GM19463 (cell line): ENCODE results near the gene SPATA17.

Experiments
- ATAC-seq: cut with Tn5 transposase; IDR thresholded peaks from one replicate; pipeline ENCODE4 v1.9.1; 2021; ENCODE audit warnings: mild to moderate bottlenecking, moderate library complexity; ENCODE audit not compliant: unreplicated experiment

Gene SPATA17

DNA sequence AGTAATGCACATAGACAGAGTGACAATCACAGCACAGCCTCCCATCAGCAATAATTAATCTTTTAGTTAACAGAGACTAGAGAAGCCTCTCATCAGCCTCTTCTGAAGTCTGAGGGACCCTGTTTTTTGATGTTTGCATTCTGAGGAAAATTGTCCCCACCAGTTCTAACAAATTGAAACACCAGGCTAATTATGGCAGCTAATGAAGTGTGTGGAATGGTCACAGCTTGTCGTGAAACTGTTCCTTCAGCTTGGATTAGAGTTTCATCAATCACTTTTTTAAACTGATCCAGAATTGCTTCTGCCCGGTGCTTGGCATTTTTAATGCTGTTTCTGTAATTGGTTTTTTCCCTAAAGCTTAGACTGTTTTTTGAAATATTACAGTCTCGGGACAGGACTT, 208.0 kb downstream of the SPATA17 start:
- ATAC-seq: no peak

GRCh38 chr1:217846733-217847132, 215.6 kb downstream of the SPATA17 start:
- ATAC-seq: no peak

DNA sequence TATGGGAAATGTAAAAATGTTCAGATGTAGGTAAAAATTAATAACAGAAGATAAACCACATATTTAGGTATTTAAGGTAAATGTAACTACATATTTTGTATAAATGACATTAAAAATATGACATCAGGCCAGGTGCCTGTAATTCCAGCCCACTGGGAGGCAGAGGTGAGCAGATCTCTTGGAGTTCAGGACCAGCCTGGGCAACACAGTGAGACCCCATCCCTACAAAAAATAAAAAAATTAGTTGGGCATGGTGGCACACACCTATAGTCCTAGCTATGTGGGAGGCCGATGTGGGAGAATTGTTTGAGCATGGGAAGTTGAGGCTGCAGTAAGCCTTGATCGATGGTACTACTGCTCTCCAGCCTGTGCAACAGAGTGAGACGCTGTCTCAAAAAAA, 216.5 kb downstream of the SPATA17 start:
- no peak for ATAC-seq

- ATAC-seq: no peak
Measured at GRCh38 chr1:217856342-217857034, 225.3 kb downstream of the SPATA17 start.

DNA sequence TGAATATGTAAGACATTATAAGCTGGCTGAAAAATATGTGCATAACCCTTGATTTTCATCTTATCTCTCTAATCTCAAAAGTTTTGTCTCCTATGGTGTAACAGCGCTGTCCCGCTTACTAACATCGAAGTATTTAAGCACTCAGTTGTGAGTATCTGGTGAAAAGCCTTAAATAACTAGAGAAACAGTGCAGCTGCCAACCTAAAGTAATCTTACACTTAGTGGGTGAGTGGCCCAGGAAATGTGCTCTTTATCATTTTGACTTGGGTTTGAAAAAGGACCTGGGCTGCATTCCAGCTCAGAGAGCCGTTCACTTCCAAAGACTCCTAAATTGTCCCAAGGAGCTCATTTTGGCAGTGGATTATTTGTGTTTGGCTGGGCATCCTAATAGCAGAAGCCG, 225.9 kb downstream of the SPATA17 start:
- ATAC-seq: no peak

DNA sequence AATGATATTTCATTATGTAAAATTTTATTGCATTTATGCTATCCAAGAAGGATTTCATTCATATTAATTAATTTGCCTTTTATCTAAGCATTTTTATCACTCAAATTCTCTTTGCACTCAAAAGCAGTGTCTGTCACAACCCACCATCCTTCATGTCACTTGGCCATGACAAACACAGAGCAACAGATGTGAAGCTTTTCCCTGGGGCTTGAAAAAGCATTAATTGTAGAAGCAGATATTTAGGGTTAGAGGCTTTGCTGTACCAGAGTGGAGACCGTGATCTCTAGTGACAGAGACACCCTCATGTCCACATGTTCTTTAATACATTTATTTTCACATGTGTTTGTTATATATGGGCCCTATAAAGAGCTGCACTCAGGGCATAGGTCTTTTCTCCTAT, 230.5 kb downstream of the SPATA17 start:
- no peak for ATAC-seq

GRCh38 chr1:217867446-217867995, 236.4 kb downstream of the SPATA17 start:
- no peak for ATAC-seq

DNA sequence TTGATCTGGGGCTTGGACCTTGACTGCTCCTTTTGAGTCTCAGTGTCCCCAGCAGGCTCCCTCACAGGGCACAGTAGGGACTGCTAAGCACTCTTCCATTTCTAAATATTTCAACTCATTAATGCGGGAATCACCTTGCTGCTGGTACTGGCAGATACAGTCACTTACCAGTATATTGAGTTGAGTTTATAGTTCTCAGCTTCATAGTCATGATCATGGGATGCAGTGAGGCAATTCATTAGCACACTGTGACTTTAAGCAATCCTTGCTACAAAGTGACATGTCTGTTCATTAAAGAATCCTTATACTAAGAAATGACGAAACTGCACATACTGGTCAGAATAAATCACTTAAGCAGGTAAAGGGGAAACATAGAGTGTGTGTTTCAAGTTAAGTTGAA, 240.8 kb downstream of the SPATA17 start:
- ATAC-seq: no peak

DNA sequence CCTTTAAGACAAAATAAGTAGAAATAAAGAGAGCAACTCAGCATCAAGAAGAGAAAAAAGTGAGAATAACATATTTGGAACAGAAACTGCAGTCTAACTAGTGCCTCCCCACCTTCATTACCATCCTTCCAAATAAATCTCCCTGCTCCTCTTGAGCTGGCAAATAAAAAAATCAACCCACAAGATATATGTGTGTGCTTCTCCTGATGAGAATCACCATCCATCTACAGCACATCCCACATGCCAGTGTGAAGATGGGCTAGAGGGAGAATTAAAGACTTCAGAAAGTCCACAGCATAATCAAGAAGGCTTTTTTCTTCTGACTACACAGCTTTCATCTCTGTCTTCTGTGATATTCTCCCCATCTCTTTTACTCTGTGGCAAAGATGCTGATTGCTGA, 244.1 kb downstream of the SPATA17 start:
- ATAC-seq: no peak

- no peak for ATAC-seq
Measured at GRCh38 chr1:217876401-217876800, 245.3 kb downstream of the SPATA17 start.

GRCh38 chr1:217876896-217877295, 245.8 kb downstream of the SPATA17 start:
- ATAC-seq: no peak

GRCh38 chr1:217881131-217881543, 250.0 kb downstream of the SPATA17 start:
- no peak for ATAC-seq

- ATAC-seq: no peak
Measured at GRCh38 chr1:217881607-217882332, 250.6 kb downstream of the SPATA17 start.

DNA sequence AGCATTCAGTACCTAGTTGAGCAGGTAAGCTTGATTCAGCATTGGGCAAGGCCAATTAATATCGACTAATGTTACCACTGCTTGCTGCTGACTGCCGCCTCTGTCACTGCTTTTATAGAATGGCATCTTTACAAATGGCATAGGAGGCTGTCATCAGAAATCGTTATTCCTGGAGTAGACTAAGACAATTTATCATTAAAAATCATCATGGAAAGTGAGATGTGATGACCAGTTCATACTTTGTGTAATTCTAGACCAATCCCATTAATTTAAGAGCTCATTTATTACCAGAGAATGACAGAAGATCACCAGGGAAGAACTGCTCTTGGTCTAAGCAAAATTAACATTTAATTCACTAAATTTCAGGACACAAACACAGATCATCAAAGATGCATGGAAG, 254.0 kb downstream of the SPATA17 start:
- ATAC-seq: no peak

- no peak for ATAC-seq
Measured at GRCh38 chr1:217888328-217888727, 257.2 kb downstream of the SPATA17 start.

GRCh38 chr1:217889401-217889800, 258.3 kb downstream of the SPATA17 start:
- no peak for ATAC-seq

GRCh38 chr1:217891966-217892365, 260.8 kb downstream of the SPATA17 start:
- no peak for ATAC-seq

GRCh38 chr1:217892750-217893149, 261.6 kb downstream of the SPATA17 start:
- no peak for ATAC-seq

- no peak for ATAC-seq
Measured at GRCh38 chr1:217895841-217896240, 264.7 kb downstream of the SPATA17 start.

GRCh38 chr1:217896490-217896889, 265.3 kb downstream of the SPATA17 start:
- no peak for ATAC-seq

DNA sequence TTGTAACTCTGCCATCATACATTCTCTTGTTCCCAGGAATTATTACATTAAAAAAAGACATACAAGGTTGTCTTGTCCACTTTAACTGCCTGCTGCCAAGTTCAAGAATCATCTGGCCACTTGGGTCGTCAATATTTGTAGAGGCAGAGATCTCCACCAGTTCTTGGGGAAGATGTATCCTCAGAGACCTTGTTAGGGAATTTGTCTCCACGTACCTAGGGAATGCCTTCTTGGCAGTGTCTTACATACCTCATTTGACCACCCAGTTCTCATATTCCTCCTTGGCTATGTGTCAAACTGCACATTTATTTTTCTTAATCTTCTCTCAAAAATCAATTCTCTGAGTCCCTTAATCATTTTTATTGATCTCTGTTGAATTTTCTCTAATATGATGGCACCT, 266.0 kb downstream of the SPATA17 start:
- ATAC-seq: no peak

- no peak for ATAC-seq
Measured at GRCh38 chr1:217899614-217900013, 268.5 kb downstream of the SPATA17 start.
